HG03025 (cell line): ENCODE data around the gene GPR161.
"Not testable (repeated sequence)": the region's sequence is repeated elsewhere in the genome, so short reads cannot be mapped to it uniquely, and the experiment has no call there.

Experiments
- ATAC-seq: cut with Tn5 transposase; IDR thresholded peaks from one replicate; pipeline ENCODE4 v1.9.1; 2021; ENCODE audit warnings: mild to moderate bottlenecking, moderate library complexity; ENCODE audit not compliant: unreplicated experiment, low FRiP score

Gene GPR161, protein sequence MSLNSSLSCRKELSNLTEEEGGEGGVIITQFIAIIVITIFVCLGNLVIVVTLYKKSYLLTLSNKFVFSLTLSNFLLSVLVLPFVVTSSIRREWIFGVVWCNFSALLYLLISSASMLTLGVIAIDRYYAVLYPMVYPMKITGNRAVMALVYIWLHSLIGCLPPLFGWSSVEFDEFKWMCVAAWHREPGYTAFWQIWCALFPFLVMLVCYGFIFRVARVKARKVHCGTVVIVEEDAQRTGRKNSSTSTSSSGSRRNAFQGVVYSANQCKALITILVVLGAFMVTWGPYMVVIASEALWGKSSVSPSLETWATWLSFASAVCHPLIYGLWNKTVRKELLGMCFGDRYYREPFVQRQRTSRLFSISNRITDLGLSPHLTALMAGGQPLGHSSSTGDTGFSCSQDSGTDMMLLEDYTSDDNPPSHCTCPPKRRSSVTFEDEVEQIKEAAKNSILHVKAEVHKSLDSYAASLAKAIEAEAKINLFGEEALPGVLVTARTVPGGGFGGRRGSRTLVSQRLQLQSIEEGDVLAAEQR

DNA sequence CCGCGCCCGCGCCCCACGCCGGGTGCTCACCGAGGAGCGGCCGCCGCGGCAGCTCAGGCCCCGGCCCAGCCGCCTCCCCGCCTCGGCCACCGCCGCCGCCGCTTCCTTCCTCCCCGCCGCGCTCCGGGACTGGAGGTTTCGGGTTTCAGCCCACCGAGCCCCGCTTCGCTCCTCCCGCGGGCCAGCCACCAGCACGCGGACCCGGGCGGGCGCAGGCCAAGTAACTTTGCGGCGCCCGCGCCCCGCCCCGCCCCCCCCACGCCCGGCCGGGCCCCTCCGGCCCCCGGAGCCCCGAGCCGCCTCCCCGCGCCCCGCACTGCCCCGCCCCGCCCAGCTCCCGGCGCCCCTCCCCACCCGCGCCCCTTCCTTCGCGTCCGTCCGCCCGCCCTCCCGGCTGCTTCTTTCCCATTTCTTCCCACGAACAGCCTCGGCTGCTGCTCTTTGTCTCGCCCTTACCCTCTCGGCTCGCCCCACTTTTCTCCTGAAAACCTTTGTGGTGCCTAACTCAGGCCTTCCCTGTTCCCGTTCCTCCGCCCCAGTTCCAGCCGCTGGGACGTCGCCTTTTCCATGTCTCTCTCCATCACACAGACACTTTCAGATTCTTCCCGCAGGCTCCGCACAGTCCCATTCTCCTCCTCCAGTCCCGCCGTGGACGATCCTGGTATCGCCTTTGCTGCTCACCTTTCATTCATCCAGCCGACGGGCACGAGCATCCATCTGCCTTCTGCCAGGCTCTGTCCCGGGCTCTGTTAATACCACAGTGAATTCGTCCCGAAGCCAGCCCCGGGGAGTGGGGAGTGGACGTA, at the start of gene GPR161:
Gene GPR161, minus strand, starts transcription at position 222 of the 806 bp plus-strand sequence. CDS start 32,080 bp downstream, outside the sequence.
- ATAC-seq = peak; percentile 54

DNA sequence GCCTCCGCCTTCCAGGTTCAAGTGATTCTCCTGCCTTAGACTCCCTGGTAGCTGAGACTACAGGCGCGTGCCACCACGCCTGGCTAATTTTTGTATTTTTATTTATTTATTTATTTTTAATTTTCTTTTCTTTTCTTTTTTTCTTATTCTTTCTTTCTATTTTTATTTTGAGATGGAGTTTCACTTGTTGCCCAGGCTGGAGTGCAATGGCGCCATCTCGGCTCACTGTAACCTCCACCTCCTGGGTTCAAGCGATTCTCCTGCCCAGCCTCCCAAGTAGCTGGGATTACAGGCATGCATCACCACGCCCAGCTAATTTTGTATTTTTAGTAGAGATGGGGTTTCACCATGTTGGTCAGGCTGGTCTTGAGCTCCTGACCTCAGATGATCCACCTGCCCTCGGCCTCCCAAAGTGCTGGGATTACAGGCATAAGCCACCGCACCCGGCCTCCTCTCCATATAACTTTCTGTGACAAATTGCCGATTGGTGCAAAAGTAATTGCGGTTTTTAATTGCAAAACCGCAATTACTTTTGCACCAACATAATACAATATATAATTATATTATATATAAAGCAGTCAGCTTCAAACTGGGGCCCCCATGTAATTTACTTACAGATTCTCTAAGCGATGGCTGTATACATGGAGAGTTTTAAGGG, 44.5 kb upstream of the GPR161 start:
- not testable (repeated sequence) for ATAC-seq

DNA sequence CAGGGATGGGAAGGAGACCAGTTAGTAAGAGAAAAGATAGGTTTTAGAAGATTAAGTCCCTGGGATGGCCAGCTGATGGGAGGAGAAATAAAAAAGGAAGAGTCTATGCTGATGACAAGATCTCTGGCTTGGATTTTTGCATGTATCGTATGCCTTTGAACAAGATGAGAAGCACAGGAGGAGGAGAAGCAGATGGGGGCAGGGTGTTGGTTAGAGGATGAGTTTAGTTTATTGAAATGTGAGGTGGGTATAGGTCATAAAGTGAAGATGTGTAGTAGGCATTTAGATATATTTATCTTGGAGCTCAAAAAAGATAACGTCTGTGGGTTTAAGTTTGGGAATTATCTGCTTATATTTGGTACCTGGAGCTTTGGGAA, 43.4 kb upstream of the GPR161 start:
- ATAC-seq = no peak

GRCh38 chr1:168179438-168180147, 42.9 kb upstream of the GPR161 start:
- ATAC-seq = no peak

GRCh38 chr1:168178638-168179437, 42.1 kb upstream of the GPR161 start, which contains the start of gene TIPRL:
TSS of gene TIPRL (plus strand) at chr1:168178962. CDS start at chr1:168179078, 116 bp downstream.
- ATAC-seq = peak; percentile 89

- ATAC-seq = no peak
Observed at GRCh38 chr1:168178227-168178637, 41.5 kb upstream of the GPR161 start.

DNA sequence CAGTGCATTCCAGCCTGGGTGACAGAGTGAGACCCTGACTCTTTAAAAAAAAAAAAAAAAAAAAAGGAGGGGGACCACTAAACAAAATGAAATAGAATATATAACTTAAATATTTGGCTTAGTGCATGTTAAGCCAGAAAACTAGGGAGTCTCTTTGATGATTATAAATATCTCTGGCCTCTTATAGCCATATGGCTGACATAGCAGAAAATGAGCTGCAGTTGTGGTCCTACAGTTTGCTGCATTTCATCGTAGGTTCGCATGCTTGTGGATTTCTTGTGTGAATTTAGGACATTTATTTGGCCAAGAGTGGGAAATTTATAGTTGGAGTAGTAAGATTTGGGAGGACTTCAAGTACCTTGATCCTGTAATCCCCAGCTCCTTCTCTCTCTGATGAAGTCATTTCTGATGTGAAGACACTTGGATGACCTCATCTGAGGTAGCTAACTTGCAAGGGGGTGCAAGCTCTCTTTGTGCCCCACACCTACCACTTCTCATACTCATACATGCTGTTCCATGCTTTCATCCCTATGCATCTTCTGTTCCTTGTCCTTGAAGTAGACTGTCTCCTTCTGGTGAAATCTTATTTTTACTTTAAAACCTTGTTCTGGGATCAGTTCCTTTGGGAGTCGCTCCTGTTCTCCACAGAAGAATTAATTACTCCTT, 35.7 kb upstream of the GPR161 start:
- no peak for ATAC-seq

GRCh38 chr1:168170564-168171508, 34.1 kb upstream of the GPR161 start:
- ATAC-seq = no peak

DNA sequence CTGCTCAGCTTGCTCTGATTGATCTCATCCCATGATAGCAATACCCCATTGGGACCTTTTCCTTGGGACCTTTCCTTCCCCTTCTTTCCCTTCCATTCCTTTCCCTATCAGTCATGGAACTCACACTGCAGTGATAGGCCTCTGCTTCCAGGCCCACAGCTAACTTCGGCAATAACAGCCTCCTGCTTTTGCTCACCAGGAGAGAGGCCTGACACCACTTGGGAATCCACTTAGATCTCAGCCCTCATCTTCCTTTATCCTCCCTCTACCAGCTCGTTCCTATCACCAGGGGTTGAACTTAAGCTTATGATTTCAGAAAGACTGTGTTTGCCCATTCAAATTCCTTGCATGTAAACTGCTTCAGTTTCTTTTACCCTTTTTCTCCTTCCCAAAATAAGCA, 31.1 kb upstream of the GPR161 start:
- ATAC-seq = no peak

DNA sequence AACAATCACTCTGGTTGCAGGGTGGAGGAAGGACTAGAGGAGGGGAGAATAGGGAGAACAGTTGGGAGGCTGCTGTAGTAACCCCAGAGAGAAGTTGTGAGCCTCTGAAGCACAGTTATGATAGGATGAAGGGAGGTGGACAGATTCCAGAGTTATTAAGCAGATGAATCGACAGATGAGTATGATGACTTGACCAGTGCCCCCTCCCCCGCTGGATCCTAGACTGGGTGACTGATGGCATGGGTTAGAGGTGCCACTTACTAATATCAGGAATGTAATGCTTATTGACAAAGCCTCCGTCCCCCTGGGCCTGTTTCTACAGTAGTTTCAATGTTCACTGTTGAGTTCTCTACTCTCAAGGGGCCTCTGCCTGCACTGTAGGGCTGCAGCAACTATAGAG, 28.0 kb upstream of the GPR161 start:
- no peak for ATAC-seq

DNA sequence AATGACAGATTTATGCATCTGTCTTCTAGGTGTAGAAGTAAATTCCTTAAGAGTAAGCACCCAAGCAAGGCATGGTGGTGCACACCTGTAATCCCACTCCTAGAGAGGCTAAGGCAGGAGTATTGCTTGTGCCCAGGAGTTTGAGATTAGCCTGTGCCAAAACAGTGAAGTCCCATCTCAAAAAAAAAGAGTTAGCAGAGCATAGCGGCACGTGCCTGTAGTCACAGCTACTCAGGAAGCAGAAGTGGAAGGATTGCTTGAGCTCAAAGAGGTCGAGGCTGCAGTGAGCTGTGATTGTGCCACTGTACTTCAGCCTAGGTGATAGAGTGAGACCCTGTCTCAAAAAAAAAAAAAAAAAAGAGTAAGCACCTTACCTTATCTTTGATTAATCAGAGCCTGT, 26.9 kb upstream of the GPR161 start:
- no peak for ATAC-seq

- ATAC-seq = no peak
Observed at GRCh38 chr1:168161459-168161858, 24.7 kb upstream of the GPR161 start.

DNA sequence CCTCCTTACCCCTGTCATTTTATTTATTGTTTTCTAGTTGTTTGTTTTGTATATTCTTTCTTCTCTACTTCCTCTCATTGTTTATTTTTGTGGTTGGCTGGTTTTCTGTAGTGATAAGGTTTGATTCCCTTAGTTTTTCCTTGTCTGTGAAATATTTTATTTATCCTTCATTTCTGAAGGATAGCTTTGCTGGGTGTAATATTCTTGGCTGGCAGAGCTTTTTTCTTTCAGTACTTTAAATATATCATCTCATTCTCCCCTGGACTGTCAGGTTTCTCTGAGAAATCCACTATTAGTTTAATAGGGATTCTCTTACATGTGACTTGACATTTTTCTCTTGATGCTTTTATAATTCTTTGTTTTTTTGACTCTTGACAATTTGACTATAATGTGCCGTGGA, 23.2 kb upstream of the GPR161 start:
- ATAC-seq = no peak

- ATAC-seq = no peak
Observed at GRCh38 chr1:168159251-168159650, 22.5 kb upstream of the GPR161 start.

DNA sequence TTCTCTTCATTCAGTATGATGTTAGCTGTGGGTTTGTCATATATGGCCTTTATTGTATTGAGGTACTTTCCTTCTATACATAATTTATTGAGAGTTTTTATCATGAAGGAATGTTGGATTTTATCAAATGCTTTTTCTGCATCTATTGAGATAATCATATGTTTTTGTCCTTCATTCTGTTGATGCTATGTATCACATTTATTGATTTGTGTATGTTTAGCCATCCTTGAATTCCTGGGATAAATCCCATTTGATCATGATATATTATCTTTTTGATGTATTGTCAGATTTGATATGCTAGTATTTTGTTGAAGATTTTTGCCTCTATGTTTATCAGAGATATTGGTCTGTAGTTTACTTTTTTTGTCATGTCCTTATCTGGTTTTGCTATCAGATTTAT, 20.9 kb upstream of the GPR161 start:
- no peak for ATAC-seq

GRCh38 chr1:168155910-168156309, 19.2 kb upstream of the GPR161 start:
- ATAC-seq = no peak

- ATAC-seq = not testable (repeated sequence)
Observed at GRCh38 chr1:168154707-168155106, 18.0 kb upstream of the GPR161 start.

- ATAC-seq = no peak
Observed at GRCh38 chr1:168151935-168152334, 15.2 kb upstream of the GPR161 start.
